ENCODE measurements around the gene POR. TPM values are rescaled to one million over a fixed set of nuclear protein-coding genes. Genes with fewer than 3 reads are reported as not detected.
"Not testable (repeated sequence)": the region's sequence is repeated elsewhere in the genome, so short reads cannot be mapped to it uniquely, and the experiment has no call there.

POR gene
- total RNA-seq, 1 donor from 2014 or later: 158 TPM

DNA sequence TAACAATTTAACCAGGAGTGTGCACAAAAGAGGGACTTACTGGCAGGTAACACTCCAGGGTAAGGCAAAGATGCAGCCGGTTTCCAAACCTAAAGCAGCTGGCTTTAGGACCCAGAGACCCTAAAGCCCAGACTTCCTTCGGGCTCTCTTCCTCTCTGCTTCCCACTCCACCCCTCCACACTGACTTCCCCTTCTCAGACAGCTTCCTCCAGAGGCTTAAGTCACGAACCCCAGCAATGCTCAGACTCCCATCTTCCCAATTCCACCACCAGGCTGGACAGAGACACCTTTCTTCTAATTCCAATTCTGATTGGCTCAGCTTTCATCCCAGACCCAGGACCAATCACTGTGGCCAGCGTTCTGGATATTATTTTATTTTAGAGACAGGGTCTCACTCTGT lies 108.0 kb downstream of the POR start:
- DNase-seq (ENCODE audit: low spot score): no peak

DNA sequence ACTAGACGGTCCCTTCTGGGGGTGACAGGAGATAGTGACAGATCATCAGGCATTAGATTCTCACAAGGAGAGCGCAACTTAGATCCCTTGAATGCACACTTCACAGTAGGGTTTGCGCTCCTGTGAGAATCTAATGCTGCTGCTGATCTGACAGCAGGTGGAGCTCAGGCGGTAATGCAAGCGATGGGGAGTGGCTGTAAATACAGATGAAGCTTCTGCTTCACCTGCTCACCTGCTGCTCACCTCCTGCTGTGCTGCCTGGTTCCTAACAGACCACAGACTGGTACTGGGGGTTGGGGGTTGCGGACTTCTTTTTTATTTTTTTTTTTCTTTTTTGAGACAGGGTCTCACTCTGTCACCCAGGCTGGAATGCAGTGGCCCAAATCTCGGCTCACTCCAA lies 114.7 kb downstream of the POR start:
- DNase-seq (ENCODE audit: low spot score): not testable (repeated sequence)

DNA sequence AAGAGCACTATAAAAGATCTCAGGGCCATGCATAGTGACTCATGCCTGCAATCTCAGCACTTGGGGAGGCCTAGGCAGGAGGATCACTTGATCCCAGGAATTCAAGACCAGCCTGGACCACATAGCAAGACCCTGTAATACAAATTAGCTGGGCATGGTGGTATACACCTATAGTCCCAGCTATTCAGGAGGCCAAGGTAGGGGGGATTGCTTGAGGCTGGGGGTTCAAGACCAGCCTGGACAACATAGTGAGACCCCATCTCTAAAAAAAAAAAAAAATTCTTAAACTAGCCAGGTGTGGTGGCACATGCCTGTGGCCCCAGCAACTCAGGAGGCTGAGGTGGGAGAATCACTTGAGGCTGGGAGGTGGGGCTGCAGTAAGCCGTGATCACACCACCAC lies 117.0 kb downstream of the POR start:
- no peak for DNase-seq (ENCODE audit: low spot score)

Other genes starting within 250 kb of the POR start
- gene HIP1, start 176.2 kb upstream of the POR start, total RNA-seq: 31.6 TPM
- 1.1 TPM for gene CCL26, start 142.9 kb upstream of the POR start, total RNA-seq
- not detected for gene CCL24, start 101.3 kb upstream of the POR start, total RNA-seq
- 82.7 TPM for gene RHBDD2, start 36.1 kb upstream of the POR start, total RNA-seq
- 80.4 TPM for gene TMEM120A, start 79.4 kb downstream of the POR start, total RNA-seq
- gene STYXL1, start 132.8 kb downstream of the POR start, total RNA-seq: 45.4 TPM
- gene MDH2, start 133.0 kb downstream of the POR start, total RNA-seq: 177 TPM

All from ureter (tissue), 1 donor.